HuH-7.5 (cell line): ENCODE data around the gene ZNFX1.

Experiments used
- DNase-seq: peaks from one replicate; pipeline ENCODE4 v3.0.0; 2011; ENCODE audit warnings: low spot score

Gene ZNFX1

DNA sequence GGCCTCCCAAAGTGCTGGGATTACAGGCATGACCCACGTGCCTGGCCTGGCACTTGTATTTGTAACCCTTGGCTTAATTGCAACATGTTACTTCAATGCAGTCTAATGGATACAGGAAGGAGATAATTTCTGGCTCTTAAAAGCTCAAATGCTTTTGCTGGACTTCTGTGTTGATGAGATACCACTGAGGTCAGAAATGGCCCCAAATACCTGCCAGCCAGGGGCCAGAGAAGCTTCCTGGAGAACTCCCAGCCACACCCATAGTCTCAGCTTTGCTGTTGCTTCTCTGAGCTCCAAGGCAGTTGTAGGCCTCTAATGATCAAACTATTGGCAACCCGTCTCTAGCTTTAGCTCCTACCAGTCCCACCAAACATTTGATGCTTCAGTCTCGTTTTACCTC, 14.2 kb upstream of the ZNFX1 start:
- DNase-seq: no peak

DNA sequence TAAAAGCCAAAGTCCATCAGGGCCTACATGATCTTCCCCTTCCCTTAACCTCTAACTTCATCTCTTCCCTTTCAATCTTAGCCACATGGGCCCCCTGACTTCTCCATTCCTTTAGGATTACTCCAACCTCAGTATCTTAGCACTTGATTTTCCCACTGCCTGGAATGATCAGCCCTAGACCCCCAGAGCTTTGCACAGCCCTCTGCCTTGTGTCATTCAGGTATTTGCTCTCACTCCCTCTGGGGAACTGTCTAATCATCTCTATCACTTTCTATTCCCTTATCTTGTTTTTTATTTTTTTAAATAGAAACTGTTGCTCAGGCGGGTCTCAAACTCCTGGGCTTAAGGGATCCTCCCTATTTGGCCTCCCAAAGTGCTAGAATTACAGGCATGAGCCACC, 13.3 kb upstream of the ZNFX1 start:
- no peak for DNase-seq

DNA sequence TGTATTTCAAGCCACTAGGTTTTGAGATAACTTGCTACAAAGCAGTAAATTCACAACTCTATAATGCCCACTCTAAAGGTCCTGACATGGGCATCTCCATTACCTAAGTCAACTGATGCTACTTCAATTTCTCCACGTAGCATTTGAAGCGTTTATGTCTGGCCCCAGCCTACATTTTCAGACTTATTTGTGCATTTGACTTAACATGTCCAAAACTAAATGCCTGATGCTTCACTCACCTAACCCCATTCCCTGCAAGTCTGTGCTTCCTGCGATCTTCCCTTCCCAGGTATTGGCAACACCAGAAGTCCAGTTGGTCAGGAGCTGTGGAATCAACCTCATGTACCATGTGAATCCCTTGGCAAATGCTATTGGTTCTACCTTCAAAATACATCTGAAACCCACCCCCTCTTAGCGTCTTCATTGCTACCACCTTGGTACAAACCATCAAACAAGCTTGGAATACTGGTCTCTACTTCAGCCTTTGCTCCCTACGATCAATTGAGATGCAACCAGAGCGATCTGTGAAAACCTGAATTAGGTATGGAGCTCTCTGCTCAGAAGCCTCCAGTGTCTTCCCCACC, 12.8 kb upstream of the ZNFX1 start:
- no peak for DNase-seq

DNA sequence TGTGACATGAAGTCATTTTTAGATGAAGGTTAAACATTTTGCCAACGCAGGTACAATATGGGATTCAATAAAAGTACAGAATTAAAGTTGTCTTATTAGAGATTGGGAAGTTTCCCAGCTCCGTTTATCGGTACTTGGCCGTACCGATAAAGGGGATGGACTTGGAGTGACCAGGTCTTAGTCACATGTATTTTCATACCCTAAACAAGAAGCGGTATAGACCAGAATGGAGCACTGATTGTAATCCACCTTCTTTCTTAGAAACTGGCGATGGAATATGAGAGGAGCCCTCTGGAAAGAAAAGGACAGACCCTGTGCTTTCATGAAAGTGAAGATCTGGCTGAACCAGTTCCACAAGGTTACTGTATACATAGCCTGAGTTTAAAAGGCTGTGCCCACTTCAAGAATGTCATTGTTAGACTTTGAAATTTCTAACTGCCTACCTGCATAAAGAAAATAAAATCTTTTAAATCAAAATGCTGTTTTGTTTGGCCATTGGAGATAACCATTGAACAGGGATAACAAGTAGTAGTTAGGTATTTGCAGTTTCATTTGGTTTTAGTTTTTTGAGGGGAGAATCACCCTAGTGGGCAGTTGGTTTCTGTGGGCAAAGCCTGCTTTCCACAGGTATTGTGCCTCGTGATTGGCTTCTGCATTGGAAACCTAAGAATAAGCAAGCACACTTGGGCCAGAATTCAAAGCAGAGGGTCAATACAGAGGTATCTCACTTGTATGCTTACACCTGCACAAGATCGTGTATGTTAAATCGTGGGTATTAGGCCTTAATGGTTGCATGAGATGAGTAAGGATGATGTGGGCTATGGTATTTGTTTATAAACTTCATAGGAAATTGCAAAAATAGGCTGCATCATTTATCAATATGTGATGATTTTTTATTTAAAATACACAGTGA, 11.2 kb upstream of the ZNFX1 start:
- no peak for DNase-seq

DNA sequence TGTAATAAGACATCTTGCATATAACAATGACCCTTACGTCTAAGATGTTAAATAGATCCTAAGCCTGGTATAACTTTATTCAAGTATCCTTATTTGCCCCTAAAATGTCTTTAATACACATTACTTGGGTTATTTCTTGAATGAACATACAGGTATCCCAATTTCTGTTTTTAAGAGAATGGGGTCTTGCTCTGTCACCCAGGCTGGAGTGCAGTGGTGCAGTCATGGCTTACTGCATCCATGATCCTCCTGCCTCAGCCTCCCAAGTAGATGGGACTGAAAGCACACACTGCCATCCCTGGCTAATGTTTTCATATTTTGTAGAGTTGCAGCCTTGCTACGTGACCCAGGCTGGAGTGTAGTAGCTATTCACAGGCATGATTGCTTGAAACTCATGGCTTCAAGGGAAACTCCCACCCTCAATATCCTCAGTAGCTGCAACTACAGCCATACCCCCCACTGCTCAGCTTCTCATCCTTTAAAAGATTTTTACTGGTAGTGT, 10.4 kb upstream of the ZNFX1 start:
- no peak for DNase-seq

DNA sequence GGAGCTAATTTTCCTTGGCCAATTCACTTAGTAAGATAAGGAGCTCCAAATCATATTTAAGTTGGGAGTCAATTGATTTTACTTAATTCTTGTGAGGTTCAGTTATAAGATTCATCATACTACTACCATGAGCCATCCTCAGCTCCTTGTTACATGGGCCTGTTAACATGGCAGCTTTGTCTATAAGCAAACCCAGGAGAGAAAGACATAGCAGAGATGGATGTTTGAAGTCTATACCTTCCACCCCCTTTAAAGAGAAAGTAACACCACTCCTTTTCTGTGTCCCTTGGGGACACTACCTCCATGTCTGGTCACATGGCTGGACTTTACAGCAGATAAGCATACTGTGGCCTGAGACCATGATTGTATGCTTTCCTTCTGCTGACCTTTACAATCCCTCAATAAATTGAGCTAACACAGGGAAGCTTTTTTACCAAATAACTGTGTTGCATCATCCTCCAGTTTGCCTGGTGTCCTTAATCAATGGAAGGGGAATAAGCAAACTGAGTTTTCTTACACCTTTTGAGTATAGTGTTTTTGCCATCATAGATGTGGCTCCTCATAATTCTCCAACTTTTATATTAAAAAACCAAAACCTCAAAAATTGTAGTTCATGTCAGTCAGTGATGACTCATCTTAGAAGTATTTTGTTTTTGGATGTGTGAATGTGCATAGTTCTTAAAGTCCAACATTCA, 9.8 kb upstream of the ZNFX1 start:
- no peak for DNase-seq

DNA sequence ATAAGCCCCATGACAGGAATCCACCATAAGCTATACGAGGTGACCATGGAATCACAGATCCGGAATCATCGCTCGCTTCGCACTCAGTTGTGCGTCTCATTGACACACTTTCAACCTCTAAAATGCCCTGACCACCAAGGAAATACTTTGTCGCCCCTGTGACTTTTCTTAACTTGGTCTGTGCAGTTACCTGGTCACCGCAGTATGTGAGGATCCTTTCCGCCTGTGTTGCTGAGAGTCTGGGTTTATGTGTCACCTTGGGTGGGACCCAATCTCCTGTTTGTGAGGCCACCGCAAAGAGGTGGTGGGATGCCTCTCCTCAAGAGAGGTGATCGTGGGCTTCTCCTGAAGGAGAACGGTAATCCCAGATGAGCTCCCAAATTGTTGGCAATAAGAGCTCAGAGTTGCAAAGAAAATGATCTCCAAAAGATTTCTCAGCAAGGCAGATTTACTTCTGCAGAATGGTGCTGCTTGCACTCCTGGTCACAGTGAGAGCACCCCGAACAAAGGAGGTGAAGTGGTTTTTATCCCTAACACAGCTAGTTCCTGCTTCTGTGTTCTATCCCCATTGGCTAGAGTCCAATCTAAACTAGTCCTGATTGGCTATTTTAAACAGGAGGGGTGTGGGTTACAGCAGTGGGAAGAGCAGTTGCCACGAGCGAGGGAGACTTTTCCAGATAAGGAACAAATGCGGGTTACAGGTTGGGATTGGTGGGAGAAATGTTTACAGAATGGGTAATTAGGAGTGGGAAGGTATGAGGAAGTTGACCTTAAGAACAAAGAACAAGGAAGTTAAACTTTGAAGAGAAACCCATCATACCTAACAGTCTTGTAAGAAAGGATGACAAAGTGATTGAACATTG, 9.1 kb upstream of the ZNFX1 start:
- no peak for DNase-seq

DNA sequence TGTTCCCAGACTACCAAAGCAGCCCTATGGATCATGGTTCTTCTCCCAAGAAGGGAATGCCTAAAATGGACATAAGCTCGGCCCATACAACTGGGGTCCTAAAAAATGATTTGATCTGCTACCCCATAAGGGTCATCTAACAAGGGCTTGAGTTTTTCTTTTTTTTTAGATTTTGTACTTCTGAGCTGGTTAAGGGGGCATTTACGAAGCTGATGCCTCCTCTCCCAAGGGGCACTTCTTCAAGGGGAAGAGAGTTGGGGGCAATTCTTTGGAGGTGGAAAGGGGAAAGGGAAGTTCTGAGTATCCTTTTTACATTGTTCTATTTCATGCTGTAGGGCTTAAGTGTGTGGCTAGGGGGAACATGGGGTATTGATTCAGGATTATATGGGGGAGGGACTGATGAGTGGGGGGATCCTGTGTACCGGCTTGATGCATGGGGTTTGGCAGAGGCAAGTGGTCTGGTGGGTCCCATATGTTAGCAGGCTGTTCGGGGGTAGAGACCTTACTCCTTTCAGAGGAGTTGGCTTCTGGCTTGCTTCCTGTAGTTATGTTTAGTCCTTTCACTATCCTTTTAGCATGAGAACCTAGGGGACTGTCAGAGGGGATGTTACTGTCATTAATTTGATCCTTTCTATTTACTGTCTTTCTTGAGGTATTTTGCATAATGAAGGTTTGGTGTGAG, 8.1 kb upstream of the ZNFX1 start:
- no peak for DNase-seq

DNA sequence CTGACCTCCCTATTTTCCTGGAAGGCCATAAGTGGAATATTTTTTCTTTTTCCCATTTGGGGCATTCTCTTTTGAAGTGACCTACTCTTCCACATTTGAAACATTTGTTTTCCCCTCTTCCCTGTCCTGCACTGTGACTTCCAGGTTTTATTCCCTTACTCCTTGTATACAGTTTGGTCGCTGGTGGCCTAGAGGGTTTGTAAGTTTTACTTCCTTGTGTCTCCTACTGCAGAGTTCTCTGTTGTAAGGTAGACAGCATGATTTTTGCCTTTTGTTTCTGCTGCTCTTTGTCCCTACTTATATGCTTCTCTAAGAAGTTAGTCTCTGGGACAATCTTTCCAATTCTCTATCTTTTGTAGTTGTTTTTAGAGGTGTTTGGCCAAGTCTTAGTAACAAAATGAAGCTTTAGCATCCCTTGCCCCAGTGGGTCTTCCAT, 7.4 kb upstream of the ZNFX1 start:
- no peak for DNase-seq

DNA sequence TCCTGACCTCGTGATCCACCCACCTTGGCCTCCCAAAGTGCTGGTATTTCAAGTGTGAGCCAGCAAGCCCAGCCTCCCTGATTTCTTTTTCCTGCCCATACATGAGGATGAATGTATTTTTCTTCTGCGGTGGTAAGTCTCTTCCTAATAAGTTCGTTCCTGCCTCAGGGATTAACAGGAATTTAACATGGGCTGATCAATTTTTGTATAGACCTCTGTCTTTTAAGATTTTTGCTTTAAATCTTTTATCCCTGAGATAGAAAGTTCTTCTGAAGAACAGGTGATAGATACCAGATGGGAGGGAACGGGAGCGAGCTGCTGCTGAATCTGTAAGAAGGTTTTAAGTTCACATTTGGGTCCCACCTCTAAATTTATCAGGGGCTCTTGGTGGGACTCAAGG, 7.0 kb upstream of the ZNFX1 start:
- DNase-seq: no peak

DNA sequence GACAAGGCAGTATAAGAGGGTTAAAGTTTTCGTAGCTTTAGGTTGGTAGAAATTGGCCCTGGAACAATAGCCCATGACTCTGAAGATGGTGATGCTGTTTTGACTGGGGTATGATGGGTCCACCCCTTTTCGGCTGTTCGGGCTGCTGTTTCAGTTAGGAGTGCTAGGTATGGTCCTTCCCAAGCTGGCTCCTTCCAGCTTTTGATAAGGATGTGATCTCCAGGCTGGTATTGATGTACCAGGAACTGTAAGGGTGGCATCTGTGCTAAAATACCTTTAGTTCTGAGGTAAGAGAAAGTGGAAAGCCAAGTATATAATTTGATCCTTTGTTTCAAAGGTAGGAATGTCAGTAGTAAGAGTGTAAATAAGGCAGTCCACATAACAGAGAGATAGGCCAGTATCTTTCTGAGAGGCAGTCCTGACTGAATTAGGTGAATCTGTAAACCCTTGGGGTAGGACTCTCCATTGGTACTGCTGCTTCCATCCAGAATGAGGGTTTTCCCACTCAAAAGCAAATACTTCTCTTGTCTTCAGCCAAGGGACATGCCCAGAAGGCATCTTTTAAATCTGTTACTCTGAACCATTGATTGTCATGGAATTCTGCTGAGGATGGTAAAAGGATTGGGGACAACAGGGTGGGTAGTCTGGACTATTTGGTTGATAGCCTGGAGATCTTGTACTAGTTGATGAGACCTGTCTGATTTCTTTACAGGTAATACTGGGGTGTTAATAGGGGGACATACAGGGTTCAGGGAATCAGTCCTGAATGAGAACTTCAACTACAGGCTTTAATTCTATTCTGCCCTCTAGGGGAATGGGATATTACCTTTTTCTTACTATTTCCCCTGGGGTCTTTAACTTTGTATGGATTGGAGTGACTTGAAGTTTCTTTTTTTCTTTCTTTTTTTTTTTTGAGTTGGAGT, 6.1 kb upstream of the ZNFX1 start:
- no peak for DNase-seq

DNA sequence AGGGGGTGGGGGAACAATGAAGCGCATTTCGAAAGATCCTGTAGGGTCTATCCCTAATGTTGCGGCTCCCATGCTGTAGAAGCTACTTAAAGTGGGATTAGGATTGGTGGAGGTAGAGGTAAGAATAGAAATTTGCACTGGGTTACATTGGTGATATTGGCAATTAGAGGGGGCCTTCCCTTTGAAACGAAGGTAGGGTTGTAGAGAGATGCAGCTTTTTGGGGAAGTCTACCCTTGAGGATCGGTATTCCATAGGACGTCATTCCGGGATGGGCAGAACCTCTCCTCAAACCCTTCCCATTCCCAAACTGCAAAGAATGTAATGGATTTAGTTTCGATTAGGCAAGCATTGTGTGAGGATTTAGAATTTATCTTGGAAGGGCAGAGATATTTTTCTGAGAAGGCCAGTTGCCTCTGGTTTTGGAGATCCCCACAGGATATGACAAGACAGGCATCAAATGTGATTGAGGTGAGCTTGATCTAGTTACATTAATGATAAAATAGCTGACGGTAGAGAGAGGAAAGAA, 5.4 kb upstream of the ZNFX1 start:
- no peak for DNase-seq

DNA sequence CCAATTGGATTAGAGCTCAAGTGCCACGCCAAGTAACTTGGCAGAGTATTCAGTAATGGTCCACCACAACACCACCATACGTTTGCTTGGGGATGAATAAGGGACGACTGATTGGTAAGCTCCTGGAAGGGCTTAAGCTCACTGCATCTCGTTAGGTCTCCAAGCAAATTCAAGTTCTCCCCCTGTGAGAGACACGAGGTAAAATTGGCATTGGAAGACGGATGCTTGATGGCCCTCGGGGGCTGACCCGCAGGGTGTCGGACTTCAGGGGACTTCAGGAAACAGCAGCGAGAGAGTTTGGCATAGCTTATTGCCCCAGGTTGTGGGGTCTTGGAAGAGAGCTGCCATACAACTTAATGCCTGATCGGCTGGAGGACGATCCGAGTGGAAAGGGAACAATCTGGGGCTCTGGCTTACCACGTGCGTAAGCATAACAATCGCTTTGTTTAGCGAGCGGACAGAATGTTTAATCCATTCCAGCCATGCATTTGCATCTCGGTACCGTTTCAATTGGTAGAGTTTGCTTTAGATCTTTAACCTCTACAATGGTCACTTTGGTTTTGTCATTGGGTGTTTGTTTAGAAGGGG, 4.8 kb upstream of the ZNFX1 start:
- DNase-seq: no peak

DNA sequence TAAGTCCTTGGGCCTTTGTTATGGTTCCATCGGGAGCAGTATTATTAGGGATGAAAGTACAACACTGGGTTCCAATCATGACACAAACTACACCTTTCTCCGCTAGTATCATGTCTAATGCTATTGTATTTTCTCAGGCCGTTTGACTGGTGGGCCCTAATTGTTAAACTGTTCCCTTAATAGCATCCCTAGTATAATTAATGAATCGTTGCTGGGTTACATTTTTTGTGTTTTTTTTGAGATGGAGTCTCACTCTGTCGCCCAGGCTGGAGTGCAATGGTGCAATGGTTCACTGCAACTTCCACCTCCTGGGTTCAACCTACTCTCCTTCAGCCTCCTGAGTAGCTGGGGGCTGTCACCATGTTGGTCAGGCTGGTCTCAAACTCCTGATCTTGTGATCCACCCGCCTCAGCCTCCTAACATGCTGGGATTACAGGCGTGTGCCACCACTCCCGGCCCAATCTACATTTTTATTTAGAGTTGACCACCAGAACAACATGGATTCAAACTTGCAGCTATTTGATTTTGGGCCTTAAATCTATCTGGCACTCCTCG, 4.1 kb upstream of the ZNFX1 start:
- DNase-seq: no peak

DNA sequence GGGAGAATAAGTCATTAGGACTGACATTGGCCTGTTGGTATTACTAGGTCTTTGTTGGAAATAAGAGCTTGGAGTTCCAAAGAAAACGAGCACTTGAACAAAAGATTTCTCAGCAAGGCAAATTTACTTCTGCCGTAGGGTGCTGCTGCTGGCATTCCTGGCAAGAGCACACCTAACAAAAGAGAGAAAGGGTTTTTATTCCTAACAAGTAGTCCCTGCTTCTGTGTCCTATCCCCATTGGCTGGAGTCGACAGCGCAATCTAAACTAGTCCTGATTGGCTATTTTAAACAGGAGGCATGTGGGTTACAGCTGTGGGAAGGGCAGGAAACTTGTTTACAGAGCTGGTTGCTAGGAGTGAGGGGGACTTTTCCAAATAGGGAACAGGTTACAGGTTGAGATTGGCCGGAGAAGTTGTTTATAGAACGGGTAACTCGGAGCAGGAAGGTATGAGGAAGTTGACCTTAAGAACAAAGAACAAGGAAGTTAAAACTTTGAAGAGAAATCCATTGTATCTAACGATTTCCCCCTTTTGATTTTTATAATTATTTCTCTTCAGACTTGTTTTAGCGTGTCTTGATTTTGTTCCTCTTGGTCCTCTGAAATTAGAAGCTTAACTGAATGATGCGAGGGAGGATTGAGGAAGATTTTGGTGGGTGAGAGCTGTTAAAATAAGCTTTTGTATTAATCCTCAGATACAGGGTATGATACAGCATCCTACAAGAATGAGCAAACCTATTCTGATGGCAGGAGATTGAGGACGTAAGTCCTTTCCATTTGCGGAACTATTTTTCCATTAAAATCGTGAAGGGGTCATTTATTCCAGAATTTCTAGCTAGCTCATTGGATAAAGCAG, 3.4 kb upstream of the ZNFX1 start:
- DNase-seq: no peak

DNA sequence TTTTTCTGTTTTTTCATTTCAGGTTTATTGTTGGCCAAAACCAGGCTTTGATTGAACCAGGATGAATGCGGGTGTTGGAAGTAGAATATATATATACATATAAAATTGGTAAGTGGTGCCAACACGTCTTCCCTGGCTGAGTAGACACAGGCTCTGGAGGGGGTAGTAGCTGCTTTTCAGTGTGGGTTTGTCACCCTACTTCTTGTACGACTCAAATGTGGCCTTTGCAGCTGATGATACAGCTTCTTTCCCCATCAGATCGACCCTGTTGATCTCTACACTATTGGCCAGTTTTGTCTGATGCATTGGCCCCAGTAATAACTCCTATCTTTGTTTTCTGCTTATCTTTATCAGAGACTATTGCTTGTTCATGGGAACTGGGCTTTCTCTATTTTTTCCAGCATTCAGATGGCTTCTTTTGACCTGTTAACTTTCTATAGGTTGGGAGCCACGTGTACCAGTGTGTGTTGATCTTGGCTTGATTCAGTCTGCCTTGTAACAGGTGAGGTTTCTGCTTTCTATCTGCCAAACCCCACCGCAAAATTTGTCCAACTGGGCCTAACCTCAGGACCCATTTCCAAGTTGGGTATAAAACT, 2.7 kb upstream of the ZNFX1 start:
- DNase-seq: no peak

DNA sequence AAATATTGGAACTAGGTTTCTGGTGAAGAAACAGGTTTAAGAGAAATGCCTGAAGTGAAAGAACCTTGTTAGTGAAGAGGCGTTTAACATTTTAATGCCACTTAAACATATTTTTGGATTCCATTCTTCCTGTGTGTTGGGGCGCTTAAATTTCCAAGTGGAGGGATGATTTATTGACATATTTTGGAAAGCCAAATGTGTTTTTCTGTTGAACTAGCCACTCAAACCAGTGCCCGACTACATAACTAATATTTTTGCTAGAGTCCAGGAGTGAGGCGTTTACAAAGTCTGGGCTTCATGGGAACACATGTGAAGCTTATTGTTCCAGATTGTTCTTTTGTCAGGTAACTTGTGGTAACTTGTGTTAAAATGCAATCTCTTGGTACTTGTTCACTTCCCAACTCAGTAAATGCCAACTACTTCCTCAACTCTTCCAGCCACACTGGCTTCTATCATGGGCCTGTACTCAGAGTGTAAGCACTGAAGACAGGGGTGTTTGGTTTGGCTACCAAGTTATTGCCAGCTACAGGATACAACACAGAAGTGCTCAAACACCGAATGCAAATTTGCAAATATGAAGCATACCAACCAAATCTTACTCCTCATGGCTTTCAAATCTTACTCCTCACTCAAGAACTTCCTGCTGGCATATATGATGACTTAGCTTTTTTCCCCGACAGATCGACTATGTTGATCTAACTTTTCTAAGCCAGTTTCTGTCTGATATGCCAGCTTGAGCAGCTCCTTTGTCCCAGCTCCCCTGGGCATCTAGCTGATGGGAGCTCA, 2.0 kb upstream of the ZNFX1 start:
- no peak for DNase-seq
